ENCODE measurements around the gene PAQR8.

PAQR8 gene, protein sequence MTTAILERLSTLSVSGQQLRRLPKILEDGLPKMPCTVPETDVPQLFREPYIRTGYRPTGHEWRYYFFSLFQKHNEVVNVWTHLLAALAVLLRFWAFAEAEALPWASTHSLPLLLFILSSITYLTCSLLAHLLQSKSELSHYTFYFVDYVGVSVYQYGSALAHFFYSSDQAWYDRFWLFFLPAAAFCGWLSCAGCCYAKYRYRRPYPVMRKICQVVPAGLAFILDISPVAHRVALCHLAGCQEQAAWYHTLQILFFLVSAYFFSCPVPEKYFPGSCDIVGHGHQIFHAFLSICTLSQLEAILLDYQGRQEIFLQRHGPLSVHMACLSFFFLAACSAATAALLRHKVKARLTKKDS

GRCh38 chr6:52361945-52362442, at the start of gene PAQR8:
Gene PAQR8 (plus strand): TSS chr6:52362151. CDS start chr6:52403214, 41,063 bp downstream.
- DNase-seq (ENCODE audit: low read depth in 2 of 2) = peak; percentile 64 to 72

DNA sequence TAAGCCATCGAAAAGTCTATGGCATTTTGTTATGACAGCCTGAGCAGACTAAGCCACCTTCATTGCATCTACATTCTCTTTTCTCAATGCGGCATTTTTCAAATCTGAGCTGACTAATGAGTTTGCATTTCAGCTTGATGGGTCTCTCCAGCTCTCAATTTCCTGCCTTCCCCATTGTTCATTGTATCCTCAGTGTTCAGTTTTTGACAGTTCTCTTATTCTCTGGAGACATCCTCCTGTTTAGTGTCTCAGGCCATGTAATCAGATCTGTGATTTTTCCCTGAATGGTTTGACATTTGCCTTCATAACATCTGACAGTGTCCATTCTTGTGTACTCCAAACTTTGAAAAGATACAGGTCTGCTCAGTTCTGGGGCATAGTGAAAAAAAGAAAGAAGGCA, 49.5 kb upstream of the PAQR8 start:
- no peak for DNase-seq (ENCODE audit: low read depth in 2 of 2)

- DNase-seq (ENCODE audit: low read depth in 2 of 2) = no peak
These were observed 47.2 kb upstream of the PAQR8 start for GRCh38 chr6:52314752-52315151.

DNA sequence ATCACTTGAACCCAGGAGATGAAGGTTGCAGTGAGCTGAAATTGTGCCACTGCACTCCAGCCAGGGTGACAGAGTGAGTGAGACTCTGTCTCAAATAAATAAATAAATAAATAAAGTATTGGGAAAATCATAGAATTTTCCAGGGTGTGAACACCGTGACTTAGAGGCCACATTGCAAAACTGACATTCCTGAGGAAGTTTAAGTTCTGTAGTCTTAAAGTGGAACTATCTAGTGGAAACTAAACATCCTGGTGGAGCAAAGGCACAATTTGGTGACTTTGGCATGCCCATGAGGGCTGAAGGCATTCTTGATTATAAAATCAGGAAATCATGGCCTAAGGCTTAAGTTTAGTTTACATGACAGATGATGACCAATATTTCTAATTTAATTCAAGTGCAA, 44.7 kb upstream of the PAQR8 start:
- DNase-seq (ENCODE audit: low read depth in 2 of 2) = no peak

DNA sequence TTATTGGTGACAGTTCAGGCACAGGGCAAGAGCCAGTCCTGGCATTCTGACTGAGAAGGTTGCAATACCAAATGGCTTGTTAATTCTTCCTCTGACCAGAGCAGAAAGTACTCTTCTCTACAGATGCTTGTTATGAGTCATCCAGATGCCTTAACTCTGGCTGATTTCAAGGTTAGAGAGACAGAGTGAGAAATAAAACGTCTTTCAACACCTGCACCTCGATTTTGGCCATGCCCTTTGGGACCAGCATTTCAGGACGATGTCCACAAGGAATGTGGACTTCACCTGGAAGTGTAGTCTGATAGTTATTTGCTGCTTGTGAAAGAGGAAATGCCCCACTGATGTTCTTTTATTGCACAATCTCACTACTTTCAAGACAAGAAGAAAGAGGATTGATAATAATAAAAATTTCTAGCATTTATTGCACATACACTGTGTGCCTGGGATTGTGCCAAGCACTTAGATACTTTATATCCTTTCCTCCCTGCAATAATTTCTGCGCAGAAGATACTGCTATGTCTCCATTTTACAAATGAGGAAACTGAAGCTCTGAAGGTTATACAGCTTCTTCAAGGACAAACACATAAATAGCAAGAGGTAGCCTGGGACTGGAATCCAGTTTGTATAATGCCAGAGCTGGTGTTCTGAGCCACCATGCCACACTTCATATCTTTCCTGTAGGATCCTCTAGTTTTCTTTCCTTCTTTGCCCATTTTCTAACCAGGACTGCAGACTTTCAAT, 43.9 kb upstream of the PAQR8 start:
- no peak for DNase-seq (ENCODE audit: low read depth in 2 of 2)

DNA sequence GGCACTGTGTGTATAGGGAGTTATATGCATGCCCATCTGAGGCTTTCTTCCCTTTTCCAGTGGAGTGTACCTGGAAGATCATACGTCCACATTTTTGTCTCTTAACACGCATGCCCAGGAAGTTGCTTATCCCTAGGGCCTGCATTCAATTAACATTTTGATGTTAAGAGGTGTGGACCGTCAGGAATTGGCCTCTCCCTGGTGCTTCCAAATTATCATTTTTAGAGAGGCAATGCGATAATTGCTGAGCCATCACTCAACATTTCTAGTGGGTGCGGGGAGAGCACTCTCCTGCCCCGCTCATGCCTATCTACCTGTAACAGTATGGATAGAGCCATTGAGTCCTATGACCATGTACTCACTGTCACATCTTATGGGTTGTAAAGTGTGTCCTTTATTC, 37.8 kb upstream of the PAQR8 start:
- DNase-seq (ENCODE audit: low read depth in 2 of 2) = no peak

DNA sequence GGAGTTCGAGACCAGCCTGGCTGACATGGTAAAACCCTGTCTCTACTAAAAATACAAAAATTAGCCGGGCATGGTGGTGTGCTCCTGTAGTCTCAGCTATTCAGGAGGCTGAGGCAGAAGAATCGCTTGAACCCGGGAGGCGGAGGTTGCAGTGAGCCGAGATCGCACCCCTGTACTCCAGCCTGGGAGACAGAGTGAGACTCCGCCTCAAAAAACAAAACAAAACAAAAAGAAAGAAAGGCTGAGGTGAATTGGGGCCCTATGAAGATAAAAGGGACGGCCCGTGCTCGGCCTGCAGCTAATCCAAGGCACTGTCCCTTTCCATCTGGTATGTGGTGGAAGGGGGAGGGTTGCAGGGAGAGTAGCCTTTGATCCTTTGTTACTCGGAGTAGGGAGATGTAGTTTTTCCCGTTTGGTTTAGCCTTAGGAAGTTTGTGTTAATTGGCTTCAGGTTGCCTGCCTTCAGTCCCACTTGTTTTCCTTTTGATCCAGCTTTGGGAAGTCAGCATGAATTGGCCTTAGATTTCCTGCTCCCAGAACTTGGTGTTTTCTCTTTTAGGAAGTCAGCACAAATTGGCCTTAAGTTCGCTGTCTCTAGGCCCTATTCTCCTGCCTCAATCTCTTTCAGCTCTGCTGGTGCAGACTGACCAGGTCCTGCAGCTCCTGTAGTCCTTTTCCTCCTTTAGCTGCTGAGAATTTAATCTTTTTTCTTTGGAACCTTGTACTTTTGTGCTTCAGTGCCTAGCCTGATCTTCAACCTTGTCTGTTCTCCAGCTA, 36.1 kb upstream of the PAQR8 start:
- DNase-seq (ENCODE audit: low read depth in 2 of 2) = no peak

GRCh38 chr6:52326540-52327364, 35.2 kb upstream of the PAQR8 start:
- DNase-seq (ENCODE audit: low read depth in 2 of 2) = no peak

- no peak for DNase-seq (ENCODE audit: low read depth in 2 of 2)
These were observed 33.7 kb upstream of the PAQR8 start for GRCh38 chr6:52328303-52328662.

DNA sequence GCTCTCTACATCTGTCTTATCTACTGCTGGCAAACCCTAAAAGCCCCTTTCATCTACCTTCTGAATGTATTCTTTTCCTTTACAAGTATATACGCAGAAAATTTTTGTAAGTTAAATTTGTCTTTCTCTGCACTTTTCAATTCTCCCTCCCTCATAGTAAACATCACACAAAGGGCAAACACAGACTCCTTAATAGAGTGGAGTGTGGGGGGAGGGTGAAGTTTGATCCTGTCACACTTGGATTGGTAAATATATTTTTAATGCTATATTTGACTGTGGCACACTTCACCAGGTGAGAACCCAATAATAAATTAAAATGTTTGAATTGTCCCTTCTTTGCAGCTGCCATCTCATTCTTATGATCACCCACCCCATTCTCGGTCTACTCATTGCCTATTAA, 33.2 kb upstream of the PAQR8 start:
- DNase-seq (ENCODE audit: low read depth in 2 of 2) = no peak

- DNase-seq (ENCODE audit: low read depth in 2 of 2) = no peak
These were observed 31.5 kb upstream of the PAQR8 start for GRCh38 chr6:52330470-52330869.

DNA sequence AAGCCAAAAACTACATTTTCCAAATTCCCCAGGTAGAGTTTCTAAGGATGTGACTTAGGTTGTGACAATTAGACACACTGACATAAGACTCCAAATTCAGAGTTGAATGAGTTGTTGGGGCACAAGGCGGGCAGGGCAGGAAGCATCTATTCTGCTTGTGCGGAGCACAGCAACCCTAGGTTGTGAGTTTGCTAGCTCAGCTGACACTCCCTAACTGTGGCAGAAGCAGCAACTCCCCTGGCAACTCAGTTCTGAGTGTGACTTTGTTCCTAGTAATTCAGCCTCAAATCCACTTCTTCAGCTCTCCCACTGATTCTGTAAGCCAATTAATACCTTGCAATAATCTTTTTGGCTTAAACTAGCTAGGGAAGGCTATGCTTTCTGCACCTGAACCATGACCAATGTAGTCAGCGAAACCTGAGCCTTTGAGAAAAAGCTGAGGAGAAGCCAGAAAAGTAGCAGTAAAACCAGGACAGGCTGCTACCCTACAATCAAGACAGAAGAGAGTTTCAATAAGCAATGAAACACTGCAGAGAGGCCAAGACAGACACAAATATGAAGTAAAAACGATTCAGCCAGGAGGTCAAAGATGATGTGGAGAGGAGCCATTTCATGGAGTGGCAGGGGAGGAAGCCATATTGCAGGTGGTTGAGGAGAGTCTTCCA, 30.0 kb upstream of the PAQR8 start:
- DNase-seq (ENCODE audit: low read depth in 2 of 2) = no peak

GRCh38 chr6:52333840-52334200, 28.1 kb upstream of the PAQR8 start:
- no peak for DNase-seq (ENCODE audit: low read depth in 2 of 2)

GRCh38 chr6:52335576-52335975, 26.4 kb upstream of the PAQR8 start:
- DNase-seq (ENCODE audit: low read depth in 2 of 2) = no peak

DNA sequence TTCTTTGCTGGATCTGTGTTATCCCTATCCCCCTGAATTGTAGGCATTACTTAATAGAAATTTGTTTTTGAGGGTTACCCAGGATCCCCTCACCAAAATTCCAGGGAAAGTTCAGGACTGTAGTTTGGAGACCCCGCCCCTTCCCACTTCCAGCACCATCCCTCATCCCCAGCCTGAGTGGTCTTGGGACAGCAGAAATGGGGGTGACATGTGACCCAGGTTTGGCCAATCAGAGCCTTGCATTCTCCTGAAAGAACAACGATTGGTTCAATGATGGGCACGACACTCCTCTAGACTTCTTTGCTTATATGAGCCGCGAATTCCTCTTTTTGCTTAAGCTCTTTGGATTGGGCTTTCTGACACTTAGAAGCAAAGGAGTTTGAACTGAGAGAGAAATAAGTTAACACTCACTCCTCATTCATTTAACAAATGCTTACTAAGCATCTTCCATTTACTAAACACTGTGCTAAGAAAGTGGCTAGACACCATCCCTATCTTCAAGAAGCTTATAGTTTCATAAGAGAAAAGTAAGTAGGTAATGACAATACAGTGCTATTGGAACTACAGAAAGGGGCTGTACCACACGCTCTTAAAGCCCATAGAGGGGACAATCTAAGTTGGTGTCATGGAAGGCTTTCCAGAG, 24.9 kb upstream of the PAQR8 start:
- no peak for DNase-seq (ENCODE audit: low read depth in 2 of 2)

GRCh38 chr6:52337633-52338290, 24.2 kb upstream of the PAQR8 start:
- no peak for DNase-seq (ENCODE audit: low read depth in 2 of 2)

- no peak for DNase-seq (ENCODE audit: low read depth in 2 of 2)
These were observed 21.4 kb upstream of the PAQR8 start for GRCh38 chr6:52340603-52340880.

DNA sequence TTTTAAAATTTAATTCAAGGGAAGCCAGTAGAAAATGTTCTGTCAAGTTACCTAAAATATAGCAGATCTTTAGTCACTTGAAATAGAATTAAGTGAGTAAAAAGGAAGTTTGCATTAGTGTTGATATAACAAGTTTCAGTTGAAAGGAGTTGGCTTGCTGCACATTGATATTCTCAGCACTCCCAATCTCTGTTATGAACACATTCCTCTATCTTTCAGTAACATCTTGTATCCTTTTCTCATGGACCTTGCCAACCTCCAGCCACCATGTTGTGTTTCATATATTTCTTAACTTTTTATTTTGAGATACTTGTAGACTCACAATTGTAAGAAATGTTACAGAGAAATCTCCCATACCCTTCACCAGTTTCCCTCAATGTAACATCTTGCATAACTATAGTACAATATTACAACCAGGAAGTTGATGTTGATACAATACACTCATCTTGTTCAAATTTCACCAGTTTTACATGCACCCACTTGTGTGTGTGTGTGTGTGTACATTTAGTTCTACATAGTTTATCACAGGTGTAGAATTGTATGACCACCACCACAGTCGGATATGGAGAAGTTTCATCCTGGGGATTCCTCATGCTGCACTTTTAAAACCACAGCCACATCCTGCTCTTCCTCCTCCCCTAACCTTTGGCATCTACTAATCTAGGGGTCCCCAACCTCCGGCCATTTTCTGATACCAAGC, 20.2 kb upstream of the PAQR8 start:
- no peak for DNase-seq (ENCODE audit: low read depth in 2 of 2)

GRCh38 chr6:52345311-52345710, 16.6 kb upstream of the PAQR8 start:
- no peak for DNase-seq (ENCODE audit: low read depth in 2 of 2)

DNA sequence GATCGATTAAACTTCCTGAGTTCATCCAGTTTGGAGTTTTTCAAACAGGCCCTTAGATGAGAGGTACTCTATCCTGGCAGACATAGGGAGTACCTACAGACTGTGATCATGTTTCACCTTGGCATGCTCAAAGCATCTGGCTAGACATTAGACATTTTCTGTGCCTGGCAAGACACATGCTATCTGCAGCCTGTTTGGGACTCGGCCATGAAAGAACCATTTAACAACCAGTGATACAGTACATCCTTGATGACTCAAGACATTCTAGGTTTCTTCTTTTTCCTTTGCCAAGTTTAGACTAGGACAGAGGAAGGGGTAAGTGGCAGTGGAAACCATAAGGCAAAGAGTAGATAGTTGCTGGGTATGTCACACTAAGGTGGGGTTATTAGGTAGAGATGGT, 15.4 kb upstream of the PAQR8 start:
- no peak for DNase-seq (ENCODE audit: low read depth in 2 of 2)

All from stimulated activated CD4-positive, alpha-beta T cell treated with anti-CD3 and anti-CD28 coated beads, Interleukin-12 subunit alpha, Interleukin-12 subunit beta, amount 100 ng/mL, for 24 hours (primary cell).